HepG2 (cell line): Measurements from ENCODE around the gene HSD11B2. TPM values are rescaled to one million over a fixed set of nuclear protein-coding genes. Genes with fewer than 3 reads are reported as not detected.

ENCODE experiments used
- ATAC-seq: fragments of 200-7000 bp; cut with Tn5 transposase; 3 replicates; pipeline ENCODE4 v1.9.1; 2020; ENCODE audit warnings: mild to moderate bottlenecking, moderate library complexity
- BruUV-seq: library from RNA; stranded (reverse); fragments of 400-500 nt; replicated peaks from 2 replicates; lab custom pipeline; 2021; lab: Mats Ljungman, UMichigan
- CTCF ChIA-PET: fragments of 300-600 bp; formaldehyde crosslinking; extraction: SDS; loops from one replicate; lab custom pipeline; 2021; ENCODE audit warnings: low total read pairs, inconsistent platforms, low intra/inter-chr PET ratio; lab: Yijun Ruan, JAX
- POLR2A ChIA-PET: fragments of 350-600 bp; sonication (Branson Sonifier 250); formaldehyde crosslinking; loops from one replicate; lab custom pipeline; 2020; ENCODE audit warnings: antibody characterized with exemption, inconsistent platforms; lab: Yijun Ruan, JAX
- DNase-seq: peaks from one replicate; pipeline ENCODE4 v3.0.0-alpha.2; 2015; ENCODE audit warnings: low spot score
- FAIRE-seq: peaks from 3 replicates; lab custom pipeline; 2011; peaks lifted over from hg19 to GRCh38; lab: Jason Lieb, UNC
- H2AFZ ChIP-seq: one replicate; pipeline ENCODE4 v1.6.1; 2011; ENCODE audit warnings: low read length, inconsistent platforms
- H3K27ac ChIP-seq: fragments of 300-600 bp; 3 replicates; pipeline ENCODE4 v1.8.0; 2011; ENCODE audit warnings: mixed run types, mild to moderate bottlenecking, mixed read lengths, low read length, inconsistent platforms; ENCODE audit not compliant: insufficient read depth; ENCODE audit errors: extremely low read length
- H3K27me3 ChIP-seq, 2 experiments: fragments of 200-600 bp in 1 of 2; 2 replicates in 1 of 2; 3 replicates in 1 of 2; pipeline versions ENCODE4 v1.6.0 to v1.8.0; 2011; ENCODE audit warnings: low read length in 2 of 2, mild to moderate bottlenecking in 2 of 2, moderate library complexity in 2 of 2, inconsistent platforms in 1 of 2; ENCODE audit not compliant: insufficient read depth in 2 of 2, control insufficient read depth in 1 of 2
- H3K36me3 ChIP-seq, 2 experiments: fragments of 200-600 bp in 1 of 2; replicated peaks in 1 of 2; 2 replicates in 1 of 2; 3 replicates in 1 of 2; pipeline versions ENCODE4 v1.5.1 to v1.8.0; 2011; ENCODE audit warnings: low read length in 2 of 2, inconsistent platforms in 1 of 2; ENCODE audit not compliant: insufficient read depth in 2 of 2, control insufficient read depth in 1 of 2
- H3K4me1 ChIP-seq: 2 replicates; pipeline ENCODE4 v1.5.1; 2012; ENCODE audit warnings: low read length, inconsistent platforms; ENCODE audit not compliant: insufficient read depth
- H3K4me2 ChIP-seq: 2 replicates; pipeline ENCODE4 v1.6.0; 2011; ENCODE audit warnings: low read depth, low read length, inconsistent platforms
- H3K4me3 ChIP-seq, 3 experiments: fragments of 200-600 bp in 1 of 3; sonication (generic), shearing (Covaris generic) in 1 of 3; replicated peaks in 1 of 3; 2 replicates each; pipeline ENCODE4 v1.5.1; 2011 to 2016; ENCODE audit warnings: low read length in 3 of 3, inconsistent platforms in 2 of 3, low read depth in 2 of 3, mild to moderate bottlenecking in 2 of 3, control low read depth in 1 of 3, mixed read lengths in 1 of 3; ENCODE audit not compliant: insufficient read depth in 1 of 3
- H3K79me2 ChIP-seq: one replicate; pipeline ENCODE4 v1.6.1; 2011; ENCODE audit warnings: low read length, inconsistent platforms; ENCODE audit not compliant: insufficient read depth
- H3K9ac ChIP-seq: 2 replicates; pipeline ENCODE4 v1.6.0; 2011; ENCODE audit warnings: mild to moderate bottlenecking, low read depth, low read length, inconsistent platforms; ENCODE audit not compliant: insufficient read depth
- H3K9me3 ChIP-seq: 2 replicates; pipeline ENCODE4 v1.5.1; 2012; ENCODE audit warnings: mild to moderate bottlenecking, low read length
- H4K20me1 ChIP-seq: 2 replicates; pipeline ENCODE4 v1.6.0; 2011; ENCODE audit warnings: inconsistent platforms, mild to moderate bottlenecking, low read length, moderate library complexity; ENCODE audit not compliant: insufficient read depth
- GPN1 ChIP-seq: sonication (generic); formaldehyde crosslinking; IDR thresholded peaks from 2 replicates; pipeline ENCODE4 v1.5.1; 2020; ENCODE audit warnings: missing genetic modification reagents, borderline replicate concordance
- GZF1 ChIP-seq: sonication (generic); formaldehyde crosslinking; IDR thresholded peaks from 2 replicates; pipeline ENCODE4 v1.5.1; 2020; ENCODE audit warnings: mild to moderate bottlenecking, missing genetic modification reagents
- HNRNPL ChIP-seq: fragments of 200-400 bp; formaldehyde crosslinking; IDR thresholded peaks from 2 replicates; pipeline ENCODE4 v1.6.1; 2017; ENCODE audit warnings: mild to moderate bottlenecking, low read depth, low read length
- MTA1 ChIP-seq: sonication (generic); formaldehyde crosslinking; IDR thresholded peaks from 2 replicates; pipeline ENCODE4 v1.4.0; 2020; ENCODE audit warnings: missing genetic modification reagents, mild to moderate bottlenecking, borderline replicate concordance
- SMAD9 ChIP-seq: sonication (generic); formaldehyde crosslinking; IDR thresholded peaks from 2 replicates; pipeline ENCODE4 v1.5.1; 2020; ENCODE audit warnings: mild to moderate bottlenecking, missing genetic modification reagents
- SP140L ChIP-seq: sonication (generic); formaldehyde crosslinking; IDR thresholded peaks from 2 replicates; pipeline ENCODE4 v1.4.0; 2020; ENCODE audit warnings: missing genetic modification reagents, borderline replicate concordance
- ZFP91 ChIP-seq: sonication (generic); formaldehyde crosslinking; IDR thresholded peaks from 2 replicates; pipeline ENCODE4 v1.9.0; 2022; ENCODE audit warnings: missing genetic modification reagents, mild to moderate bottlenecking, borderline replicate concordance
- ZNF407 ChIP-seq: sonication (generic); formaldehyde crosslinking; IDR thresholded peaks from one replicate; pipeline ENCODE4 v1.5.1; 2020; ENCODE audit warnings: mild to moderate bottlenecking, missing genetic modification reagents; ENCODE audit errors: not compliant biosample characterization
- ZNF446 ChIP-seq: sonication (generic); formaldehyde crosslinking; IDR thresholded peaks from 2 replicates; pipeline ENCODE4 v1.5.0; 2020; ENCODE audit warnings: mild to moderate bottlenecking, missing genetic modification reagents
- ZNF883 ChIP-seq: sonication (generic); formaldehyde crosslinking; IDR thresholded peaks from 2 replicates; pipeline ENCODE4 v1.5.1; 2020; ENCODE audit warnings: mild to moderate bottlenecking, missing genetic modification reagents; ENCODE audit errors: not compliant biosample characterization
- WGBS: methylation state at CpG from one replicate; pipeline ENCODE4 v1.1.6; 2017; ENCODE audit warnings: low lambda C conversion rate; 5-methylcytosine and 5-hydroxymethylcytosine counted together
- in situ Hi-C: cut with HindIII; loops from 2 replicates; pipeline ENCODE4 v1.10.0; 2017; ENCODE audit warnings: low pct_unique_long_range_greater_than_20kb; ENCODE audit not compliant: extremely low pct_ligation_motif_present
- intact Hi-C: fragments of 100-400 bp; cut with micrococcal nuclease; formaldehyde crosslinking; loops from one replicate; pipeline ENCODE4 v1.10.0; 2022; ENCODE audit not compliant: unreplicated experiment
- polyA plus RNA-seq, 8 experiments: library from polyadenylated mRNA; depleted of rRNA in 3 of 8; stranded (reverse) in 7 of 8; unstranded in 1 of 8; fragments of >200 nt; fragmentation: Illumina TruSeq in 4 of 8; extraction: Trizol in 4 of 8; gene quantifications; 2 replicates each; pipeline versions ENCODE4 v1.2.1 to v1.2.3, GENCODE V29; 2011 to 2016; ENCODE audit warnings: low read depth in 4 of 8, missing spikeins in 1 of 8, mixed read lengths in 1 of 8; ENCODE audit not compliant: insufficient read depth in 1 of 8
- total RNA-seq, 5 experiments: library from RNA; depleted of rRNA; stranded (reverse); fragments of >200 nt; fragmentation: Illumina TruSeq; extraction: Trizol; gene quantifications; 2 replicates each; pipeline ENCODE4 v1.2.3, GENCODE V29; 2016; ENCODE audit warnings: low read depth in 1 of 5

HSD11B2 gene
- total and polyA plus RNA-seq, 2 of the 13 experiments (the other 11 are each of a cell fraction or from before 2014, with no cell fraction given): 8.9 to 13.6 TPM

DNA sequence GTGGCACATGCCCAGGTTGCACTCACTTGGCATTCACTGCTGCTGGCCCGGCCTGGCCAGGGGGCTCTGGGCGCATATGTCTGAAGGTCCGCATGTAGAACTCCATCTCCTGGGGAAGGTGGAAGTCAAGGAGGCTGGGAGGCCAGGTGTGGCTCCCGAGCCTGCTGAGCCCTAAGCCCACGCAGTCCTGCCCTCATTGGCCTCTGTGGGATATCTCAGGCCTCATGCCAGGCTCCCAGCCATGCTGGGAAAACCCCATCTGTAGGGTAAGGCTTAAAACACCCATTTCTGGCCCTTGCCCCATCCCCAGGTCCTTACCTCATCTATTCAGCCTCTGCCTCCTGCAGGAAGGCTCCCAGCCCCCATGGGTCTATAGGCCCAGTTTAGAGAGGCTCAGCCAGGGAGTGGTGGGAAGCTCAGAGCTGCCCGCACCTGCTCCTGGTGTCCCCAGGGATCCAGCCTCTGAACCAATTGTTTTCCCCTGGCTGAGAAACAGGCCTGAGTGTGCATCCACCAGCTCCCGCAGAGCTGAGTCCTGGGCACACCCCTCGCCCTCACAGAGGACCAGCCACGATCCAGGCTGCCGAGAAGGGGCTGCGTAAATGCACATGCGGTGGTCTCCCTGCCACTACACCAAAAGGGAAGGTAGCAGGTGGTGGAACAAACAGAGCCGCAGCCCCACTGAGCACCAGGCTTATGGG lies 35.3 kb upstream of the HSD11B2 start:
- Histone ChIP-seq H3K9me3 (no peaks in the 10 kb centered on the region), H3K36me3 (no peaks in the 10 kb centered on the region), H3K79me2 (no peaks in the 10 kb centered on the region), H2AFZ (no peak overlapping the region), H3K27me3 (peaks cover 0 to 42% of the 10 kb centered on the region in 2 experiments; a peak in 4 of 5 replicates), H3K4me3 (peak overlapping the region in 1 of 3 experiments; percentile 57; a peak in 3 of 6 replicates), H3K4me1 (peaks cover 44% of the 10 kb centered on the region), H3K4me2 (peak overlapping the region; percentile 60), H3K27ac (no peak overlapping the region), H4K20me1 (no peaks in the 10 kb centered on the region), H3K9ac (peak overlapping the region; percentile 32)
- BruUV-seq: no TSS peak
- ChIA-PET CTCF (no interaction called here), POLR2A (no interaction called here)
- 75% methylated on average over 4 of the region's 13 CpGs for WGBS
- TF ChIP-seq MTA1 (CRISPR knock-in tag): 0 out of 2 replicates have a peak, but pooled peaks have one; percentile 2
- peak; percentile 75 for TF ChIP-seq ZNF883
- no peak for TF ChIP-seq SMAD9 (CRISPR knock-in tag)
- no peak for TF ChIP-seq GPN1
- peak; percentile 18; the same call in 1 of the 2 replicates for TF ChIP-seq ZFP91 (CRISPR knock-in tag)
- no peak for TF ChIP-seq GZF1 (CRISPR knock-in tag)
- TF ChIP-seq SP140L (CRISPR knock-in tag): no peak
- TF ChIP-seq ZNF446 (CRISPR knock-in tag): no peak
- peak; percentile 54; the same call in 1 of the 2 replicates for TF ChIP-seq HNRNPL
- peak; percentile 57 for TF ChIP-seq ZNF407 (CRISPR knock-in tag)
- DNase-seq (no peak), ATAC-seq (no peak), FAIRE-seq (no peak)
- intact Hi-C loops (no loop called here), in situ Hi-C loops (no loop called here)
